Liver (tissue), 9 donors: ENCODE data around the gene WNT3A. TPM values are rescaled to one million over a fixed set of nuclear protein-coding genes. Genes with fewer than 3 reads are reported as not detected.

Experiments
- DNase-seq: peaks from one replicate; pipeline ENCODE4 v3.0.0-alpha.2; 2017; ENCODE audit warnings: low spot score
- H3K27ac ChIP-seq, 2 donors: one replicate each; pipeline ENCODE4 v1.7.0; 2013; ENCODE audit warnings: inconsistent platforms in 2 of 2, low read length in 2 of 2, control low read depth in 1 of 2, low read depth in 1 of 2, mild to moderate bottlenecking in 1 of 2
- H3K27me3 ChIP-seq, 4 donors: one replicate each; pipeline versions ENCODE4 v1.6.1 to v1.7.0; 2013; ENCODE audit warnings: low read length in 3 of 4, inconsistent platforms in 1 of 4, mild to moderate bottlenecking in 1 of 4, moderate library complexity in 1 of 4; ENCODE audit not compliant: control insufficient read depth in 4 of 4, insufficient read depth in 4 of 4
- H3K36me3 ChIP-seq, 4 donors: one replicate each; pipeline versions ENCODE4 v1.6.1 to v1.7.0; 2013; ENCODE audit warnings: low read length in 3 of 4, mild to moderate bottlenecking in 3 of 4, low read depth in 1 of 4, moderate library complexity in 1 of 4; ENCODE audit not compliant: control insufficient read depth in 4 of 4, insufficient read depth in 3 of 4
- H3K4me1 ChIP-seq, 4 donors: one replicate each; pipeline versions ENCODE4 v1.6.1 to v1.7.0; 2013; ENCODE audit warnings: low read length in 3 of 4, mild to moderate bottlenecking in 3 of 4, moderate library complexity in 1 of 4; ENCODE audit not compliant: control insufficient read depth in 4 of 4, insufficient read depth in 4 of 4
- H3K4me3 ChIP-seq, 3 donors: one replicate each; pipeline versions ENCODE4 v1.6.1 to v1.7.0; 2013; ENCODE audit warnings: low read length in 3 of 3, control low read depth in 1 of 3, low read depth in 1 of 3, mild to moderate bottlenecking in 1 of 3
- H3K9ac ChIP-seq, 2 donors: one replicate each; pipeline ENCODE4 v1.7.0; 2013; ENCODE audit warnings: low read length in 2 of 2, mild to moderate bottlenecking in 2 of 2, moderate library complexity in 2 of 2, control low read depth in 1 of 2, low read depth in 1 of 2
- H3K9me3 ChIP-seq, 4 donors: one replicate each; pipeline versions ENCODE4 v1.6.1 to v1.7.0; 2013; ENCODE audit warnings: low read length in 3 of 4; ENCODE audit not compliant: control insufficient read depth in 4 of 4
- EGR1 ChIP-seq, 2 donors: IDR thresholded peaks; 2 replicates each; pipeline ENCODE4 v1.6.1; 2016 to 2018; ENCODE audit warnings: antibody characterized with exemption in 2 of 2, low read depth in 2 of 2
- FOXA1 ChIP-seq: IDR thresholded peaks from 2 replicates; pipeline ENCODE4 v1.6.1; 2016; ENCODE audit warnings: antibody characterized with exemption
- FOXA2 ChIP-seq: IDR thresholded peaks from 2 replicates; pipeline ENCODE4 v1.6.1; 2016; ENCODE audit warnings: antibody characterized with exemption
- GABPA ChIP-seq, 2 donors: IDR thresholded peaks in 1 of 2; conservative IDR thresholded peaks in 1 of 2; 2 replicates each; pipeline ENCODE4 v1.6.1; 2016; ENCODE audit warnings: antibody characterized with exemption in 2 of 2, mild to moderate bottlenecking in 1 of 2, moderate library complexity in 1 of 2
- HNF4A ChIP-seq, 2 donors: conservative IDR thresholded peaks; 2 replicates each; pipeline ENCODE4 v1.6.1; 2016; ENCODE audit warnings: antibody characterized with exemption in 2 of 2, mild to moderate bottlenecking in 2 of 2
- HNF4G ChIP-seq: IDR thresholded peaks from 2 replicates; pipeline ENCODE4 v1.6.1; 2016; ENCODE audit warnings: antibody characterized with exemption
- JUND ChIP-seq, 2 donors: IDR thresholded peaks; 2 replicates each; pipeline ENCODE4 v1.6.1; 2016; ENCODE audit warnings: antibody characterized with exemption in 2 of 2
- NR2F2 ChIP-seq: IDR thresholded peaks from 2 replicates; pipeline ENCODE4 v1.6.1; 2016; ENCODE audit warnings: antibody characterized with exemption
- RAD21 ChIP-seq, 2 donors: IDR thresholded peaks; 2 replicates each; pipeline ENCODE4 v1.6.1; 2016; ENCODE audit warnings: antibody characterized with exemption in 2 of 2, mild to moderate bottlenecking in 2 of 2
- SP1 ChIP-seq: IDR thresholded peaks from 2 replicates; pipeline ENCODE4 v1.6.1; 2018; ENCODE audit warnings: antibody characterized with exemption, mild to moderate bottlenecking
- TAF1 ChIP-seq: conservative IDR thresholded peaks from 2 replicates; pipeline ENCODE4 v1.6.1; 2016; ENCODE audit warnings: antibody characterized with exemption, mild to moderate bottlenecking
- ZBTB33 ChIP-seq: IDR thresholded peaks from 2 replicates; pipeline ENCODE4 v1.6.1; 2016; ENCODE audit warnings: antibody characterized with exemption
- WGBS: extraction: QIAGEN DNeasy Blood & Tissue Kit; methylation state at CpG from one replicate; pipeline ENCODE4 v1.1.7; 2013; 5-methylcytosine and 5-hydroxymethylcytosine counted together
- polyA plus RNA-seq, 2 donors: library from polyadenylated mRNA; stranded (reverse) in 1 of 2; unstranded in 1 of 2; fragments of 200-250 nt in 1 of 2; fragments of >200 nt in 1 of 2; fragmentation: Nextera tagmentation in 1 of 2; extraction: Ambion mirVana in 1 of 2; gene quantifications; one replicate each; pipeline versions ENCODE4 v1.2.1 to v1.2.3, GENCODE V29; 2013 to 2015
- total RNA-seq, 2 donors: library from RNA; depleted of rRNA; stranded (reverse); fragments of >200 nt; gene quantifications; one replicate each; pipeline ENCODE4 v1.2.3, GENCODE V29; 2014
- TF ChIP-seq, protein P1 (sequence below): IDR thresholded peaks from 2 replicates; pipeline ENCODE4 v1.6.1; 2016; ENCODE audit warnings: antibody characterized with exemption, mild to moderate bottlenecking
- TF ChIP-seq, protein P2 (sequence below): fragments of 150-350 bp; IDR thresholded peaks from 2 replicates; pipeline ENCODE4 v1.5.1; 2017; ENCODE audit warnings: improper control_type of control experiment, low read depth, low read length; ENCODE audit not compliant: missing input control
- TF ChIP-seq, protein P3 (sequence below): IDR thresholded peaks from 2 replicates; pipeline ENCODE4 v1.6.1; 2016; ENCODE audit warnings: antibody characterized with exemption
- TF ChIP-seq, protein P4 (sequence below): IDR thresholded peaks from 2 replicates; pipeline ENCODE4 v1.6.1; 2016; ENCODE audit warnings: antibody characterized with exemption
- donor health status: healthy.
- donor health status: healthy.
- donor health status: healthy.
- donor health status: healthy.
- donor health status: healthy.

WNT3A gene
- total and polyA plus RNA-seq, 4 donors: not detected

- TF ChIP-seq NR2F2: no peak
- no peak for TF ChIP-seq GABPA (IDR thresholded peaks at IDR 0.05 in 1 of 2, conservative IDR thresholded peaks at IDR 0.05 in 1 of 2)
- no peak for TF ChIP-seq ZBTB33
- Histone ChIP-seq H3K27ac (no peak overlapping the region), H3K4me3 (no peak overlapping the region), H3K36me3 (no peaks in the 10 kb centered on the region), H3K9me3 (no peaks in the 10 kb centered on the region), H3K4me1 (peaks cover 0 to 12% (median 3%) of the 10 kb centered on the region in 4 donors), H3K27me3 (peaks cover 0 to 18% (median 6%) of the 10 kb centered on the region in 4 donors), H3K9ac (no peak overlapping the region)
- DNase-seq: peak; percentile 16
- 74% methylated on average over 16 of the region's 16 CpGs for WGBS
Observed at GRCh38 chr1:228011721-228012311, 5.0 kb downstream of the WNT3A start.

DNA sequence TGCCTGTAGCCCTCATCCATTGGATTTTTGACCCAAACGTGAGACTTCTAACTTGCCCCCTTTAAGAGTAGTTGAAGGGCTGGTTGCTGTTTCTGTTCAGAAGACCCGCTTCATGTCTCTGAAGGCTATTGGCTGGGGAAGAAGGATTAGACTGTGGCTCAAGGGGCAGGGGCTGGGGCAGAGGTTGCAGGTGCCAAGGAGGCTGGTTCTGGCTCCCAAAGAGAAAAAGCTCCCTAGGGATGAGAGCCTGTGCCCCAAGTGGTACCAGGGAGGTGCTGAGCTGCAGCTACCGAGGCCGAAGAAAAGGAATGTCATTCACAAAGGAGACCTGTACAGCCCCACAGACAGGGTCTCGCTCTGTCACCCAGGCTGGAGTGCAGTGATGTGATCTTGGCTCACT, 5.8 kb downstream of the WNT3A start:
- 88% methylated on average over 5 of the region's 5 CpGs for WGBS
- H3K4me3 ChIP-seq: no peak overlapping the region
- no peak overlapping the region for H3K27ac ChIP-seq
- H3K4me1 ChIP-seq: peaks cover 0 to 4% (median 0%) of the 10 kb centered on the region in 4 donors
- H3K9ac ChIP-seq: no peak overlapping the region
- no peaks in the 10 kb centered on the region for H3K36me3 ChIP-seq
- TF ChIP-seq, protein P1, sequence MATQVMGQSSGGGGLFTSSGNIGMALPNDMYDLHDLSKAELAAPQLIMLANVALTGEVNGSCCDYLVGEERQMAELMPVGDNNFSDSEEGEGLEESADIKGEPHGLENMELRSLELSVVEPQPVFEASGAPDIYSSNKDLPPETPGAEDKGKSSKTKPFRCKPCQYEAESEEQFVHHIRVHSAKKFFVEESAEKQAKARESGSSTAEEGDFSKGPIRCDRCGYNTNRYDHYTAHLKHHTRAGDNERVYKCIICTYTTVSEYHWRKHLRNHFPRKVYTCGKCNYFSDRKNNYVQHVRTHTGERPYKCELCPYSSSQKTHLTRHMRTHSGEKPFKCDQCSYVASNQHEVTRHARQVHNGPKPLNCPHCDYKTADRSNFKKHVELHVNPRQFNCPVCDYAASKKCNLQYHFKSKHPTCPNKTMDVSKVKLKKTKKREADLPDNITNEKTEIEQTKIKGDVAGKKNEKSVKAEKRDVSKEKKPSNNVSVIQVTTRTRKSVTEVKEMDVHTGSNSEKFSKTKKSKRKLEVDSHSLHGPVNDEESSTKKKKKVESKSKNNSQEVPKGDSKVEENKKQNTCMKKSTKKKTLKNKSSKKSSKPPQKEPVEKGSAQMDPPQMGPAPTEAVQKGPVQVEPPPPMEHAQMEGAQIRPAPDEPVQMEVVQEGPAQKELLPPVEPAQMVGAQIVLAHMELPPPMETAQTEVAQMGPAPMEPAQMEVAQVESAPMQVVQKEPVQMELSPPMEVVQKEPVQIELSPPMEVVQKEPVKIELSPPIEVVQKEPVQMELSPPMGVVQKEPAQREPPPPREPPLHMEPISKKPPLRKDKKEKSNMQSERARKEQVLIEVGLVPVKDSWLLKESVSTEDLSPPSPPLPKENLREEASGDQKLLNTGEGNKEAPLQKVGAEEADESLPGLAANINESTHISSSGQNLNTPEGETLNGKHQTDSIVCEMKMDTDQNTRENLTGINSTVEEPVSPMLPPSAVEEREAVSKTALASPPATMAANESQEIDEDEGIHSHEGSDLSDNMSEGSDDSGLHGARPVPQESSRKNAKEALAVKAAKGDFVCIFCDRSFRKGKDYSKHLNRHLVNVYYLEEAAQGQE: no peak
- TF ChIP-seq JUND (IDR thresholded peaks at IDR 0.05) (no peak), HNF4G (no peak), RAD21 (IDR thresholded peaks at IDR 0.05) (no peak), NR2F2 (no peak), ZBTB33 (no peak), FOXA1 (no peak), GABPA (IDR thresholded peaks at IDR 0.05 in 1 of 2, conservative IDR thresholded peaks at IDR 0.05 in 1 of 2) (no peak), FOXA2 (no peak), SP1 (no peak), HNF4A (conservative IDR thresholded peaks at IDR 0.05) (no peak), EGR1 (IDR thresholded peaks at IDR 0.05; ENCODE audit: low read depth in 2 of 2) (no peak), TAF1 (no peak)
- TF ChIP-seq, protein P2, sequence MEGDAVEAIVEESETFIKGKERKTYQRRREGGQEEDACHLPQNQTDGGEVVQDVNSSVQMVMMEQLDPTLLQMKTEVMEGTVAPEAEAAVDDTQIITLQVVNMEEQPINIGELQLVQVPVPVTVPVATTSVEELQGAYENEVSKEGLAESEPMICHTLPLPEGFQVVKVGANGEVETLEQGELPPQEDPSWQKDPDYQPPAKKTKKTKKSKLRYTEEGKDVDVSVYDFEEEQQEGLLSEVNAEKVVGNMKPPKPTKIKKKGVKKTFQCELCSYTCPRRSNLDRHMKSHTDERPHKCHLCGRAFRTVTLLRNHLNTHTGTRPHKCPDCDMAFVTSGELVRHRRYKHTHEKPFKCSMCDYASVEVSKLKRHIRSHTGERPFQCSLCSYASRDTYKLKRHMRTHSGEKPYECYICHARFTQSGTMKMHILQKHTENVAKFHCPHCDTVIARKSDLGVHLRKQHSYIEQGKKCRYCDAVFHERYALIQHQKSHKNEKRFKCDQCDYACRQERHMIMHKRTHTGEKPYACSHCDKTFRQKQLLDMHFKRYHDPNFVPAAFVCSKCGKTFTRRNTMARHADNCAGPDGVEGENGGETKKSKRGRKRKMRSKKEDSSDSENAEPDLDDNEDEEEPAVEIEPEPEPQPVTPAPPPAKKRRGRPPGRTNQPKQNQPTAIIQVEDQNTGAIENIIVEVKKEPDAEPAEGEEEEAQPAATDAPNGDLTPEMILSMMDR: no peak
- TF ChIP-seq, protein P3, sequence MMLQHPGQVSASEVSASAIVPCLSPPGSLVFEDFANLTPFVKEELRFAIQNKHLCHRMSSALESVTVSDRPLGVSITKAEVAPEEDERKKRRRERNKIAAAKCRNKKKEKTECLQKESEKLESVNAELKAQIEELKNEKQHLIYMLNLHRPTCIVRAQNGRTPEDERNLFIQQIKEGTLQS: no peak
- TF ChIP-seq, protein P4, sequence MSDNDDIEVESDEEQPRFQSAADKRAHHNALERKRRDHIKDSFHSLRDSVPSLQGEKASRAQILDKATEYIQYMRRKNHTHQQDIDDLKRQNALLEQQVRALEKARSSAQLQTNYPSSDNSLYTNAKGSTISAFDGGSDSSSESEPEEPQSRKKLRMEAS: no peak
- DNase-seq: peak; percentile 13
- no peaks in the 10 kb centered on the region for H3K9me3 ChIP-seq
- H3K27me3 ChIP-seq: peaks cover 0 to 14% (median 6%) of the 10 kb centered on the region in 4 donors
